C4-2B (cell line): ENCODE data around the gene HSD17B13.

Source experiments
- ZFX ChIP-seq: fragments of 450-650 bp; IDR thresholded peaks from 2 replicates; pipeline ENCODE4 v1.6.1; 2017
- TF ChIP-seq, protein P1 (sequence below): fragments of 450-650 bp; conservative IDR thresholded peaks from 2 replicates; pipeline ENCODE4 v1.5.1; 2017; ENCODE audit warnings: mild to moderate bottlenecking

- TF ChIP-seq, protein P1, sequence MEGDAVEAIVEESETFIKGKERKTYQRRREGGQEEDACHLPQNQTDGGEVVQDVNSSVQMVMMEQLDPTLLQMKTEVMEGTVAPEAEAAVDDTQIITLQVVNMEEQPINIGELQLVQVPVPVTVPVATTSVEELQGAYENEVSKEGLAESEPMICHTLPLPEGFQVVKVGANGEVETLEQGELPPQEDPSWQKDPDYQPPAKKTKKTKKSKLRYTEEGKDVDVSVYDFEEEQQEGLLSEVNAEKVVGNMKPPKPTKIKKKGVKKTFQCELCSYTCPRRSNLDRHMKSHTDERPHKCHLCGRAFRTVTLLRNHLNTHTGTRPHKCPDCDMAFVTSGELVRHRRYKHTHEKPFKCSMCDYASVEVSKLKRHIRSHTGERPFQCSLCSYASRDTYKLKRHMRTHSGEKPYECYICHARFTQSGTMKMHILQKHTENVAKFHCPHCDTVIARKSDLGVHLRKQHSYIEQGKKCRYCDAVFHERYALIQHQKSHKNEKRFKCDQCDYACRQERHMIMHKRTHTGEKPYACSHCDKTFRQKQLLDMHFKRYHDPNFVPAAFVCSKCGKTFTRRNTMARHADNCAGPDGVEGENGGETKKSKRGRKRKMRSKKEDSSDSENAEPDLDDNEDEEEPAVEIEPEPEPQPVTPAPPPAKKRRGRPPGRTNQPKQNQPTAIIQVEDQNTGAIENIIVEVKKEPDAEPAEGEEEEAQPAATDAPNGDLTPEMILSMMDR: no peak
- no peak for TF ChIP-seq ZFX
Observed at GRCh38 chr4:87359258-87359657, 36.6 kb upstream of the HSD17B13 start.
